Duodenal mucosa (tissue), 2 donors: ENCODE results near the gene GRID2.
"Not testable (repeated sequence)": the region's sequence is repeated elsewhere in the genome, so short reads cannot be mapped to it uniquely, and the experiment has no call there.

Source experiments
- H3K27ac ChIP-seq: one replicate; pipeline ENCODE4 v1.7.0; 2013; ENCODE audit warnings: low read depth, low read length
- H3K27me3 ChIP-seq, 2 donors: one replicate each; pipeline ENCODE4 v1.7.0; 2013; ENCODE audit warnings: low read length in 2 of 2, control low read depth in 1 of 2; ENCODE audit not compliant: insufficient read depth in 2 of 2, control insufficient read depth in 1 of 2
- H3K36me3 ChIP-seq, 2 donors: one replicate each; pipeline ENCODE4 v1.7.0; 2013; ENCODE audit warnings: low read length in 2 of 2, control low read depth in 1 of 2; ENCODE audit not compliant: insufficient read depth in 2 of 2, control insufficient read depth in 1 of 2
- H3K4me1 ChIP-seq, 2 donors: one replicate each; pipeline ENCODE4 v1.7.0; 2013; ENCODE audit warnings: low read length in 2 of 2, control low read depth in 1 of 2; ENCODE audit not compliant: insufficient read depth in 2 of 2, control insufficient read depth in 1 of 2
- H3K4me3 ChIP-seq, 2 donors: one replicate each; pipeline ENCODE4 v1.7.0; 2013; ENCODE audit warnings: low read length in 2 of 2, low read depth in 1 of 2
- H3K9ac ChIP-seq, 2 donors: one replicate each; pipeline ENCODE4 v1.7.0; 2013; ENCODE audit warnings: low read length in 2 of 2, low read depth in 1 of 2
- H3K9me3 ChIP-seq, 2 donors: one replicate each; pipeline ENCODE4 v1.7.0; 2013; ENCODE audit warnings: low read length in 2 of 2, control low read depth in 1 of 2; ENCODE audit not compliant: control insufficient read depth in 1 of 2

The GRID2 gene

DNA sequence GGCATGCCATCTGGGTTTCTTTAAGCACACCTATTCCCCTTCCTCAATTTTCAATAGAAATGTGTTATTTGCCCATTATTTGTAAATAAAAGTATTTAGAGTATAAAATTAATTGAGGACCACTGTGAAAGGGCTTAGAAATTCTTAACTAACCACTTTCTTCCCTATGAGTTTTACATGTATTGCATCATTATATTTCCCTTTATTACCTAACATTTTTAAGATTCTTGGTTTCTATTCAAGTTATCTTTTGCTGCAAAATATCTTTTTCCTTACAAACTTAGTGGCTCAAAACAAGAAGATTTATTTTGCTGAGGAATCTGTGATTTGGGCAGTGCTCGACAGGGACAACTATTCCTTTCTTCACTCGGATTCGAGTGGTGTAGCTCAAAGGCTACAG is 40.5 kb downstream of the GRID2 start:
- Histone ChIP-seq H3K4me3 (no peak overlapping the region), H3K4me1 (no peaks in the 10 kb centered on the region), H3K27ac (no peak overlapping the region)

GRCh38 chr4:92346289-92346688 is 42.5 kb downstream of the GRID2 start:
- Histone ChIP-seq H3K36me3 (no peaks in the 10 kb centered on the region), H3K4me1 (no peaks in the 10 kb centered on the region), H3K4me3 (no peak overlapping the region), H3K9me3 (no peaks in the 10 kb centered on the region), H3K27me3 (no peaks in the 10 kb centered on the region), H3K9ac (no peak overlapping the region), H3K27ac (no peak overlapping the region)

More for the DNA sequence above, 40.5 kb downstream of the GRID2 start:
- no peaks in the 10 kb centered on the region for H3K27me3 ChIP-seq
- H3K36me3 ChIP-seq: no peaks in the 10 kb centered on the region
- H3K9me3 ChIP-seq: no peaks in the 10 kb centered on the region
- no peak overlapping the region for H3K9ac ChIP-seq

DNA sequence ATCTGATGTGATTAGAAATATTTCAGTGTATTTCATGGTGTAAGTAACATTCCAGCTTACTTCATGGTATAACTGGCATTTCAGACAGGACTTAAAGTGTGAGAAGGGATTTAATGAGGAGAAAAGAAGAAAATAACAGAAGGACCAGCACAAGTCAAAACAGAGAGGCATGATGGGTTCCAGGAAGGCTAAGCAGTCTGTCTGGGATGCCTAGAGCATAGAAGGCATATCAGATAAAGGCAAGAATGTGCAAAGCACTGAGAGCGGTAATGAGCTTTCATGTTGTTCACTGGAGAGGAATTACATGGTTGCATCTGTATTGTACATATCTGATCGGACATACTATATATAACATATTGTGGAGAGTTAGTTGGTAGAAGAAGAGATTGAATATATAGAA is 54.2 kb downstream of the GRID2 start:
- Histone ChIP-seq H3K9ac (no peak overlapping the region), H3K36me3 (no peaks in the 10 kb centered on the region), H3K27me3 (no peaks in the 10 kb centered on the region), H3K27ac (no peak overlapping the region), H3K4me3 (no peak overlapping the region), H3K9me3 (no peaks in the 10 kb centered on the region), H3K4me1 (no peaks in the 10 kb centered on the region)

DNA sequence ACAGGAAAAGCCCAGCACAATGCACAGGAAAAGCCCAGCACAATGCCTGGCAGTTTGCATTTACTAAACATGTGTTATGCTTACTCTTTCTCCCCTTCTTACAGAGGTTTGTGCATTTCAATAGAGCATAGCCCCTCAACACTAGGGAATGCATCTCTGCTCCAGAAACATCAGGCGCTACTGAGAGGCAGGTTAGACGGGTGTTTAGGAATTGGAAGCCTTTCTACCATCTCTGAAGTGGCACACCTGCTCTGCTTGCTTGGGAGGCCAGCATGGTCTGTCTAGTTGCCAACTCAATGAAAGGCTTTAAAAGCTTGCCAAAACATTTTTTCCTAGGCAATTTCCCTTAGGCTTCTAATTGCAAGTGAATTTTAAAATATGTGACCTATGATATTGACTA is 55.7 kb downstream of the GRID2 start:
- H3K9ac ChIP-seq: no peak overlapping the region
- no peaks in the 10 kb centered on the region for H3K27me3 ChIP-seq
- no peaks in the 10 kb centered on the region for H3K9me3 ChIP-seq
- H3K4me3 ChIP-seq: no peak overlapping the region
- H3K36me3 ChIP-seq: no peaks in the 10 kb centered on the region
- no peaks in the 10 kb centered on the region for H3K4me1 ChIP-seq
- no peak overlapping the region for H3K27ac ChIP-seq

DNA sequence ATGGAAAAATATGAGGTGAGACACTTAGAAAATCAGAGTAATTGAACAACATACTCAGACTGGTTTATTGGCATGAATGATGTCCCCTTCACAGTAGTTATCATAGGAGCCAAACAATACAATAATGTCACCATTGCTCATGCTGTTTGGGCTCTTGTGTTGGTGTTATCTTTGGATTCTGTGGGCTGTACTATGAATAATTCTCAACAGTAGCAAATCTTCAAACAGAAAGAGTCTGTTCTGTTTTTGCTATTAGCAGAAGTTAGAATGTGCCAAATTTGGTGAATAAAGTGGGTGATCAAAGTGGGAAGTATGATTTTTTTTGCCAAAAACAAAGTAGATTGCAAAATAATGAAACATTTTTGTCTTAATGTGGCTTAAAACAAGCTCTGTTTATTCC is 58.3 kb downstream of the GRID2 start:
- no peaks in the 10 kb centered on the region for H3K9me3 ChIP-seq
- H3K9ac ChIP-seq: no peak overlapping the region
- no peaks in the 10 kb centered on the region for H3K4me1 ChIP-seq
- H3K4me3 ChIP-seq: no peak overlapping the region
- no peak overlapping the region for H3K27ac ChIP-seq
- H3K27me3 ChIP-seq: no peaks in the 10 kb centered on the region
- no peaks in the 10 kb centered on the region for H3K36me3 ChIP-seq

DNA sequence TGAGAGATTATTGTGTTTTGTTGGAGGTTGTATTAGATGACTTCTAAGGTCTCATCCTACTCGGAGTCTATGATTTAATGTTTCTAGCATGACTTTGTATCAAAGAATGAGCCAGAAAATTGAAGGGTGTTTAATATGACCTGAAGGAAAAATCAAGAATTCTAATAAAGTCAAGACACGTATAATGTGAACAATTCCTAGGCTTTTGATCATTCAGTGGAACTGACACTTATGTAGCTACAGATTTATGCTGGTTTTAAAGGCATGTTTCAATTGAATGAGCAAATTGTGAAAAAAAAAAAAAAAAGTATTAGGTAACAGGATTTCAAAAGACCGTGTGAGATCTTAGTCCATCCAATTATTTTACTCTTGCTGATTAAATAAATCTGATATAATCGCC is 64.9 kb downstream of the GRID2 start:
- Histone ChIP-seq H3K27ac (no peak overlapping the region), H3K4me3 (no peak overlapping the region), H3K4me1 (no peaks in the 10 kb centered on the region), H3K27me3 (no peaks in the 10 kb centered on the region), H3K9ac (no peak overlapping the region), H3K36me3 (no peaks in the 10 kb centered on the region), H3K9me3 (no peaks in the 10 kb centered on the region)

- Histone ChIP-seq H3K36me3 (no peaks in the 10 kb centered on the region), H3K9me3 (no peaks in the 10 kb centered on the region), H3K27ac (no peak overlapping the region), H3K9ac (no peak overlapping the region), H3K4me3 (no peak overlapping the region), H3K27me3 (no peaks in the 10 kb centered on the region), H3K4me1 (no peaks in the 10 kb centered on the region)
These were observed 77.8 kb downstream of the GRID2 start for GRCh38 chr4:92381616-92382015.

- Histone ChIP-seq H3K36me3 (no peaks in the 10 kb centered on the region), H3K9ac (no peak overlapping the region)
These were observed 78.4 kb downstream of the GRID2 start for GRCh38 chr4:92382128-92382527.

DNA sequence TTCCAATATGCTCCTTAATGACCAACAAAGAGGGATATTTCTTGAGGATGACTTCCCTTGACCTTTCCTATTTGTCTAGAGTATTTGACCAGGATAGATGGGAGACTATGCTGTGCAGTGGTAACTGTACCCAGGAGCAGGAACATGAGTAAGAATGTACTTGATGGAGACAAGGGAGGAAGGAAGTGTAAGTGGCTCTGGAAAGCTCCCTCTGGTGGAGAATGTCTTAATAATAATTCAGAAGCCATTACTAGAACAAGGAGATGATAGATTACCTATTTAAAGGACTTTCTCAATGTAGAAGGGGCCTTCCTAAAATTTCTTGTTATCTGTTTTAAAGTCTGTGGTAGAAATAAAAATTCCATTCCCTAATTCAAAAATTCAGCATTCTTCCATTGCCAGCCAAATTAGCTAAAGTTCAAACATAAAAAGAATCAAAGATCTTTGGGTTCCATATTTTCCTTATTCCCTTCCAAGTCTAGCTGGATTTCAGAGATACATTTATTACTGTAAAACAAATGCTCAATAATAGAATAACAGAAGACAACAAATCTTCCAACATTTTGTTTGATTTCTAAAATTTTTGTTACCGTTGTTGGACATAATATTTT is 83.8 kb downstream of the GRID2 start:
- Histone ChIP-seq H3K27ac (no peak overlapping the region), H3K27me3 (no peaks in the 10 kb centered on the region), H3K36me3 (no peaks in the 10 kb centered on the region)

More at GRCh38 chr4:92382128-92382527, 78.4 kb downstream of the GRID2 start:
- Histone ChIP-seq H3K27me3 (no peaks in the 10 kb centered on the region), H3K4me1 (no peaks in the 10 kb centered on the region), H3K4me3 (no peak overlapping the region), H3K27ac (no peak overlapping the region), H3K9me3 (no peaks in the 10 kb centered on the region)

GRCh38 chr4:92399032-92399431 is 95.3 kb downstream of the GRID2 start:
- Histone ChIP-seq H3K27ac (no peak overlapping the region), H3K9me3 (no peaks in the 10 kb centered on the region), H3K4me3 (no peak overlapping the region), H3K36me3 (no peaks in the 10 kb centered on the region), H3K27me3 (no peaks in the 10 kb centered on the region), H3K9ac (no peak overlapping the region), H3K4me1 (no peaks in the 10 kb centered on the region)

More for the DNA sequence above, 83.8 kb downstream of the GRID2 start:
- Histone ChIP-seq H3K4me1 (no peaks in the 10 kb centered on the region), H3K9ac (no peak overlapping the region), H3K9me3 (no peaks in the 10 kb centered on the region), H3K4me3 (no peak overlapping the region)

DNA sequence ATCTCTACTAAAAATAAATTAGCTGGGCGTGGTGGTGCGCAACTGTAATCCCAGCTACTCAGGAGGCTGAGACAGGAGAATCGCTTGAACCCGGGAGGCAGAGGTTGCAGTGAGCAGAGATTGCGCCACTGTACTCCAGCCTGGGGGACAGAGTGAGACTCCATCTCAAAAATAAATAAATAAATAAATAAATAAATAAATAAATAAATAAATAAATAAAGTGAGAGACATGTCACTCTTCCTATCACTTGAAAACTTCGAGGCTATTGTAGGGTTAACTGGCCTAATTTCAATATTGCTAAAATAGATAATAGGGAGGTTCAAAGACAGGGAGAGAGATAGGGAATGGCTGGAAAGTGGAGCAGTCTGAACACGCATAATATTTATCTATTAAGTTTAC is 99.8 kb downstream of the GRID2 start:
- H3K4me1 ChIP-seq: not testable (repeated sequence)

More for the DNA sequence above, 99.8 kb downstream of the GRID2 start:
- not testable (repeated sequence) for H3K4me3 ChIP-seq, H3K9ac ChIP-seq, H3K27me3 ChIP-seq, H3K27ac ChIP-seq, H3K9me3 ChIP-seq, H3K36me3 ChIP-seq
